GM12873 (cell line): ENCODE data around the gene SERPING1.
A peak's percentile ranks its signal among the peaks of the same experiment; 100 is the strongest.

ENCODE experiments used
- TF ChIP-seq, protein P1 (sequence below): IDR thresholded peaks from 2 replicates; pipeline ENCODE4 v1.5.1; 2012; ENCODE audit warnings: low read depth, mild to moderate bottlenecking, moderate library complexity, low read length, control low read depth; ENCODE audit not compliant: insufficient read depth; ENCODE audit errors: missing control alignments

SERPING1 gene

DNA sequence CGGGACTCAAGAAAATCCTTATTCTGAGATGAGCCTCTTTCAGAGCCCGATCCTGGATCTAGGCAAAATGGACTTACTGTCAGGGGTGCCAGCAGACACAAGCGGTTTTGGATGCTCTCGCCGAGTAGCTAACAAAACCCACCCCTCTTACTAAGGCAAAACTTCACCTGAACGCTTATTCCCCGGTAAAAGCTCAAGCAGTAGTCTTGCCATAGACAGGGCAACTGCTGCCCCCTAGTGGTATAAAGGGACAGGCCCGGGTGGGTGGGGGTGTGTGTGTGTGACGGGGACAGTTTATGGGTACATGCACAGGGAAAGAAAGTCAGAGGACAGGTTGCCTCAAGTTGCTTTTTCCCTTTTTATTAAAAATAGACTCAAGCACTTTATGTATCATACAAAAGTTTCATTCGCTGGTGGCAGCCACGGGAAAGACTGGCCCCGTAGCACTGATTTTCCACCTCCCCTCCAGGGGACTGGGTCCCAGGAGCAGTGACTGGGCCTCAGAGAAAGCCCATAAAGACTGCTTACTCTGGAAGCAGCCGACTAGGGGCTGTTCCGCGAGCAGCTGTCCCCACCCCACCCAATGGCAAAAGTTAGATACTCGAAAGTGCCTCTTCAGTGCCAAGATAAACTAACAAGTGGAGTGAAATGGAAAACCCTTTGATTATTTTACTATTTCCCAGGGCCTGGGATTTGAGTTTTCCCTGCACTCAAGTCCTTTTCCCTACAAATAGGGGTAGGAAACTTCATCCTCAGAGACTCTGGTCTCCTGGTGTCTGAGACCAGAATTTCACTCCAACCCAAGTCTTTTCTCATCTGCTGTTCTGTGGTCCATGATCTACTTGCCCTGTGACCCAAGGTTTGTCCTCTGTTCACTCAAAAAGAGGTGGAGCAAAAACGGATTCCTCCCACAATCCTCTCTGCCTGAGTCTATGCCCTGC, 47.5 kb downstream of the SERPING1 start:
- TF ChIP-seq, protein P1, sequence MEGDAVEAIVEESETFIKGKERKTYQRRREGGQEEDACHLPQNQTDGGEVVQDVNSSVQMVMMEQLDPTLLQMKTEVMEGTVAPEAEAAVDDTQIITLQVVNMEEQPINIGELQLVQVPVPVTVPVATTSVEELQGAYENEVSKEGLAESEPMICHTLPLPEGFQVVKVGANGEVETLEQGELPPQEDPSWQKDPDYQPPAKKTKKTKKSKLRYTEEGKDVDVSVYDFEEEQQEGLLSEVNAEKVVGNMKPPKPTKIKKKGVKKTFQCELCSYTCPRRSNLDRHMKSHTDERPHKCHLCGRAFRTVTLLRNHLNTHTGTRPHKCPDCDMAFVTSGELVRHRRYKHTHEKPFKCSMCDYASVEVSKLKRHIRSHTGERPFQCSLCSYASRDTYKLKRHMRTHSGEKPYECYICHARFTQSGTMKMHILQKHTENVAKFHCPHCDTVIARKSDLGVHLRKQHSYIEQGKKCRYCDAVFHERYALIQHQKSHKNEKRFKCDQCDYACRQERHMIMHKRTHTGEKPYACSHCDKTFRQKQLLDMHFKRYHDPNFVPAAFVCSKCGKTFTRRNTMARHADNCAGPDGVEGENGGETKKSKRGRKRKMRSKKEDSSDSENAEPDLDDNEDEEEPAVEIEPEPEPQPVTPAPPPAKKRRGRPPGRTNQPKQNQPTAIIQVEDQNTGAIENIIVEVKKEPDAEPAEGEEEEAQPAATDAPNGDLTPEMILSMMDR, result peak; percentile 87

DNA sequence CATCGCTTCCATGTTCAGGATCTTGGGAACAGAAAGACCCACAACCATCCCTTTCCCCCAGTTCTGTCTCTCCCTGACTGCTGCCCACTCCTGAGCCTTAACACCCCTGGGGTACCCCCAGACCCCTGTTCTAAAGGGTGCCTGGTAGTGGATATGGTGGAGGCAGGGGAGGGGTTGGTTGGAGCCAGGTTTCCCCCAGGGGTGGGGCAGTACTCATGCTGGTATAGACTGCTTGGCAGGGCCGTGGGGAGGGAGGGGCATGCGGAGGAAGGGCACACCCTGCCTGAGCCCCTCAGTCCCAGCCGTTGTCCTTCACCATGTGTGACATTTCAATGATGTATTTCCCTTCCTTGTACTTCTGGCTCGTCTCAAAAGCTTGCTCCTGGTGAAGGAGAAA, 48.2 kb downstream of the SERPING1 start:
- TF ChIP-seq, protein P1, result no peak

DNA sequence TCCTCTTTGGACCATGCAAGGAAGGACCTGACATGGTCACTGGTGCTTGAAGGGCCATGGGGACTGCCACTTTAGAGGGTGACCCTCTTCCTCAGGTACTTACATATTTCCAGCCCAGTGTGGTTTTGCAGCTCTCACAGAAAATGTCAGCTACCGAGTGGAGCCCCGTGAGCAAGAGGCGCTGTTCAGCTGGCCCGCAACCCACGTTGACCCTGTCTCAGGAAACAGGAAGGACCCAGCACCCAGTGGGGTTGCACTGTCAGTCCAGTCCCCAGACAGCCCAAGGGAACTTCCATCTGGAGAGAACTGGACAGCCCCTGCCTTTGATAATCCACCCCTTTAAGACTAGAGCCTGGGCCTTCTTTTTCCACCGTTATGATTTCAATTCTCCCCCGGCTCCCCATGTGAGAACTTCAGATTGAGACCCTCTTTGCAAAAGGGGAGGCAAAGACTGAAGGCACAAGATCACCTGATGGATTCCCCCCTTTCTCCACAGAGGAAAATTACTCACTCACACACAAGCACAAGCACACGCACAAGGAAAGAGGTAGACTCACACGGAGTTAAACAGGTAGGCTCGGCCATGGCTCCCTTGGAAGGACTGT, 48.8 kb downstream of the SERPING1 start:
- TF ChIP-seq, protein P1, result no peak

GRCh38 chr11:57646799-57647303, 49.4 kb downstream of the SERPING1 start:
- TF ChIP-seq, protein P1, result no peak

- TF ChIP-seq, protein P1, result no peak
Measured at GRCh38 chr11:57647372-57647771, 49.9 kb downstream of the SERPING1 start.

DNA sequence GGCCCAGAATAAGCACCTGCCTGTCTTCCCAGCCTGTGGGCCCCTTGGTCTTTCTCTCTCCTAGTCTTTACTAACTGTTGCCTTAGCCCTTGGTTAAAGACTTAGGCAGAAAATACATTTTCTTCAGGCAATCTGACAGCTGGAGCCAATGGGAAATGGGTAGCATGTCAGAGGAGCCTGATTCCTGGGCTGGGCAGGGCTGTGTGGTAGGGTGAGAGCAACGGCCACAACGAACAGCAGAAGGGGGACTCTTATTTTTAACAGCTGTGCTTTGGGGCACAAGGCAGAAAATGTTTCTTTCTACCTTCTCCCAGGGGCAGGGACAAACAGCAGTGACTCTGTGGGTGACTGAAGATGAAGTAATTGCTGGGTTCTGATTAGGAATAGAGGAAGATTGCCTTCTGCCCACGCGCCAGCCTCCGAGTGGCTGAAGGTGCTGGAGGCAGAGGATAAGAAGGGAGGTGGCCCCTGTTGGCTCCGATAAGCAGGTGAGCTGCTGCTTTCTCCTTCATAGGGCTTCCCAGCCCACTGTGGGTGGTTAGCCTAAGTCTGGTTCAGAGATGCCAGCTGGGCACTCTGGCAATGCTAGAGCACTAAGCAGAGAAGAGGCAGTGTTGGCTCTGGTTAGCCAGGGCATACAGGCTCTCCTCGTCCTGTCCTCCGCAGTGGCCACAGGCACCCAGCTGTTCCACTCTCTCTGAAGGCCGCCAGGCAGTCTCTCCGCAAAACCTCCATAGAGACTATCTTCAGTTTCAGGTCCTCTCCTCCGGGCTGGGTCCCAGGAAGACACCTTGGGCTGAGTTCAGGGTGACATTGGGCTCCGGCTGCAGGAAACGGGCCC, 50.7 kb downstream of the SERPING1 start:
- TF ChIP-seq, protein P1, result no peak
